G401 (cell line): ENCODE data around the gene MAB21L3. TPM values are rescaled to one million over a fixed set of nuclear protein-coding genes. Genes with fewer than 3 reads are reported as not detected.
A peak's percentile ranks its signal among the peaks of the same experiment; 100 is the strongest.
"Not testable (repeated sequence)": the region's sequence is repeated elsewhere in the genome, so short reads cannot be mapped to it uniquely, and the experiment has no call there.

Experiments
- DNase-seq: peaks from one replicate; pipeline ENCODE4 v3.0.0-alpha.2; 2015; ENCODE audit warnings: low spot score
- in situ Hi-C: cut with HindIII; loops from 2 replicates; pipeline ENCODE4 v1.10.0; 2016; ENCODE audit warnings: low sequenced_read_pairs, mixed read lengths
- total RNA-seq: library from RNA; depleted of rRNA; stranded (reverse); fragments of >200 nt; shearing (Covaris generic); gene quantifications from 2 replicates; pipeline ENCODE4 v1.2.3, GENCODE V29; 2014

MAB21L3 gene
- total RNA-seq, 1 experiment from 2014 or later, result not detected

GRCh38 chr1:116131170-116131569 lies 20.0 kb downstream of the MAB21L3 start:
- DNase-seq, result no peak
- in situ Hi-C loops, result no loop called here

- no peak for DNase-seq
- in situ Hi-C loops, result no loop called here
Measured at GRCh38 chr1:116131866-116132605, 20.8 kb downstream of the MAB21L3 start.

GRCh38 chr1:116133696-116134475 lies 22.7 kb downstream of the MAB21L3 start:
- no peak for DNase-seq
- in situ Hi-C loops, result no loop called here

DNA sequence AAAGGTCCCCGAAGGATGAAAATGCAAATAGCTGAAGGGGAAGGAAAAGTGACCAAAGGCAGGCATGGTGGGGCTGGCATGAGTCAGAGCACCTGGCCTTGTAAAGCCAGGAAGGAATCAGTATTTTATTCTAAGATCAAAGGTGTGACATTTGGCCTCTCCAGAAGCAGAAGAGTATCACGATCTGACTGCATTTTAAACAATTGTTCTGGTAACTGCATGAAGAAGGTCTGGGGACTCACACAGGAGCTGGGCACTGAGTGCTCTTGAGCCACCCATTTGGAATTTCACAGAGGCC lies 23.2 kb downstream of the MAB21L3 start:
- DNase-seq, result no peak
- in situ Hi-C loops, result no loop called here

DNA sequence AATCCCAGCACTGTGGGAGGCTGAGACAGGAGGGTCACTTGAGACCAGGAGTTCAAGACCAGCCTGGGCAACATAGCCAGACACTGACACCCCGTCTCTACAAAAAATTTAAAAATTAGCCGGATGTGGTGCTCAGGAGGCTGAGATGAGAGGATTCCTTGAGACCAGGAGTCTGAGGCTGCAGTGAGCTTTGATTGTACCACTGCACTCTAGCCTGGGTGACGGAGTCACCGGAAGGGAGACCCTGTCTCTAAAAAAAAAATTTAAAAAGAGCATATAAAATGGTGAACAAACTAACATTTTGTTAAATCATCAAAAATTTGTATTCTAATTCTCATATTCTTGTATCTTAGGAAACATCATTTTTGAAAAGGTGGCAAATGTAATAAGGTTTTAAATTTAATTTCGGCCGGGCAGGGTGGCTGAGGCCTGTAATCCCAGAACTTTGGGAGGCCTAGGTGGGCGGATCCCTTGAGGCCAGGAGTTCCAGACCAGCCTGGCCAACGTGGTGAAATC lies 27.1 kb downstream of the MAB21L3 start:
- in situ Hi-C loops, result no loop called here
- DNase-seq, result no peak

GRCh38 chr1:116139592-116140134 lies 28.5 kb downstream of the MAB21L3 start:
- in situ Hi-C loops, result no loop called here
- no peak for DNase-seq

DNA sequence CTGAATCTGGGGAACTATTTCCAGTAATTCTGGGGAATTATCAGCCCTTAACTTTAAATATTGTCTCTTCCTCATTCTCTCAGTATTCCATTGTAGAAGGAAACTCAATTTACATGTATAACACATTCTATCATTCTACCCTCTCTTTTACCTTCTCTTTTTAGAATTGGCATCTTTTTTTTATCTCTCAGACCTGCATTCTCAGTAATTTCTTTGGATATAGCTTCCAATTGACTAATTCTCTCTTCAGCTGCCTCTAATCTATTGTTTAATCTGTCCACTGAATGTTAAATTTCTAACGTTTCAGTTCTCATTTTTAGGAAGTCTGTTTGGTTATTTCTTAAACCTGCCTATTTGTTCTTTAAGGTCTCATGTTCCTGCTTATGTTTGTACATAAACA lies 33.0 kb downstream of the MAB21L3 start:
- DNase-seq, result no peak
- in situ Hi-C loops, result no loop called here

GRCh38 chr1:116146447-116147113 lies 35.4 kb downstream of the MAB21L3 start:
- in situ Hi-C loops, DNase-seq: not testable (repeated sequence)

DNA sequence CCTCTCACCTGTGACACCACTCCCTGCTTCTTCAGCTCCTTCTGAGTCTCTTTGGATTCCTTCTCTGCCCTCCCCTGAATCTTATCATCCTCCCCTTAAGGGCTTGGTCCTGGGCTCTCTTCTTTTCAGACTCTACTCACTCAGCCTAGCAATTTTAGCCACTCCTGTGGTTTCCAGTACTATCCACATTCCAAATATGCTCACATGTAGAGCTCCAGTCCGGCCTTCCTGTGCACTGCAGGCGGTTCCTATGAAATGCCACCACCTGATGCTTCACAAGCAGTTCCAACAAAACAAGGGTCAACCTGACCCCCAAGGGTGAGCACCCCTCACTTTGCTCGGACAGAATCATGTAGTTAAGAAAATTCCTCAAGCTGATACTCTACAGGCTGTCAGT lies 35.9 kb downstream of the MAB21L3 start:
- in situ Hi-C loops, result no loop called here
- DNase-seq, result no peak

DNA sequence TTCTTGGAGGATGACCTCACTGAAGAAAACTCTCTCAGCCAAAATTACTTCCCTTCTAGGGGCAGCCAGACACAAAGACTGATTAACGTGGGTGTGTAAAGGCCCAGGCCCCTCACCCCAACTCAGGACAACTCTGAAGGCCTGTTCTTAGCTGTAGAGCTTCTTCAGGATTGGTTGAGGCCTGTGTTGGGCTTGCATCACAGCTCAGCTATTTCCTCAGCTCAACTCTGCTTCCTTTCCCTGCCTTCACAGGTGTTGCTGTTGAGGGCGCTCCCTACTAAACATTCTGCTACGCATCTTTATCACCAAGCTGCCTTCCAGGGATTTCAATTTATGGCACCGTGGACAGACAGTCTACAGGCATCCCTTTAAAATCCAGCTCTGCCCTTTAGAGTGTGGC lies 36.8 kb downstream of the MAB21L3 start:
- in situ Hi-C loops, result no loop called here
- no peak for DNase-seq

DNA sequence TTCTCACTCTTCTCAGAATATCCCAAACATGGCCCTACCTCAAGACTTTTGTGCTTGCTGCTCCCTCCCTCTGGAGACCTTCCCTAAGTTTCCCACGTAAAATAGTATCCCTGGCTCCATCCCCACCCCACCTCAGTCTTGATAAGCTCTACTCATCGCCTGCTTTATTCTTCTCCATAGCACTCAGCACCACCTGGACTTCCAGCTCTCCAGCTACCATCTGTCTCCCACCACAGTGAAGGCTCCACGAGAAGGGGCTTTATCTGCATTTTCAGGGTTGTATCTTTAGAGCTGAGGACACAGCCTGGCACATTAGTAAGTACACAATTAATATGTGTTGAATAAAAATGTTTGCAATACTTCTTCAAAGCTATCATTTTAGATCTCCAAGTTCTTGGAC lies 37.8 kb downstream of the MAB21L3 start:
- in situ Hi-C loops, result no loop called here
- no peak for DNase-seq

- DNase-seq, result no peak
- in situ Hi-C loops, result no loop called here
Measured at GRCh38 chr1:116150368-116150767, 39.2 kb downstream of the MAB21L3 start.

- peak; percentile 75 for DNase-seq
- in situ Hi-C loops, result no loop called here
Measured at GRCh38 chr1:116151739-116152576, 40.8 kb downstream of the MAB21L3 start.

GRCh38 chr1:116152577-116152943 lies 41.4 kb downstream of the MAB21L3 start:
- DNase-seq, result no peak
- in situ Hi-C loops, result no loop called here

DNA sequence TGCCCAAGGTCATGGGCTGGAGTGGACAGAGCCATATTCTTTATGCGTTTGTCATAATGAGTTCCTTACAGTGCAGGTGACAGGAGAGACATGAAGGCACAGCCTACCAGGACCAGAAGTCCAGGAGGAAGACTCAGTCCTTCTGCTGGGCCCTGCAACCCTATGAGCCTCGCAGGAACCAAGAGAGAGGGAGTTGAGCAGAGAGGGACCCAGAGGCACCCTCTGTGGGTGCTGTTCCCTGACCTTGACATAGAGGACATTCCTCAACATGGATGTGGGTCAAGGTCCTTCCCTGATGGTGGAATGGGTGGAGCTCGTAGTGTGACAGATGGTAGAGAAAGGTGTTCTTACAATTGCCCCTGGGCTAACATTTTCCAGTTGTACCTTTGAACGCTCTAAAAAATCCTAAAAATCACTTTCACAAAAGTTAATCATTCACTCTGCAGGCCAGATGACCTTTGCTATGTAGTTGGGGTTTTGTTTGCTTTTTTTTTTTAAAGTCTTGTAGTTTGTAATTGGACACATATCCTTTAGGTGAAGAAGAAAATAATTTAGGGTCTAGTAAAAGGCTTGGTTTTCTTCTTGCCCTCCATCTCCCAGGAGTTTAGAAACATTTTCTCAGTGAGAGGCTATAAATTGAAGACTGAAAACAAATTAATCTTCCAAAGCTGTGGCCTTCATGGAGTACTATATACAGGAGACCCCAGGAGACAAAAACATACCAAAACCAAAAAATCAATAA lies 41.9 kb downstream of the MAB21L3 start:
- in situ Hi-C loops, result no loop called here
- DNase-seq, result no peak

GRCh38 chr1:116153692-116154031 lies 42.5 kb downstream of the MAB21L3 start:
- in situ Hi-C loops, result no loop called here

DNA sequence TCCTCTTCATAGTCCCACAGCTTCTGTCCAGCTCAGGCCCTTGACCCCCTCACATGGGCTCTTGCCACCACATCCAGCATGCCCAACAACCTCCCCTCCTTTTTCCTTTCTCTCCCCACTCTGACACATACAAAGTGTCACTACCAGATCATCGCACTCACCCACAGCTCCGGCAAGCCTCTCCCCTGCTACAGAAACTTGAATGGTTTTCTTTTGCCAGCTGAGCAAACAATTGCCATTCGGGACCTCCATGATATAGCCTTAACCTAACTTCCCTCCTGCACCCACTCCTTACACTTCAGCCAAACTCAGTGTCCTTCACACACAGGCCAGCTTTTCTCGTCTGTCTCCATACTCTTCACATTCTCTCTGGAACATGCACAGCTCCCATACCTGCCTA lies 43.3 kb downstream of the MAB21L3 start:
- in situ Hi-C loops, result no loop called here
- DNase-seq, result no peak

More at GRCh38 chr1:116153692-116154031, 42.5 kb downstream of the MAB21L3 start:
- no peak for DNase-seq

DNA sequence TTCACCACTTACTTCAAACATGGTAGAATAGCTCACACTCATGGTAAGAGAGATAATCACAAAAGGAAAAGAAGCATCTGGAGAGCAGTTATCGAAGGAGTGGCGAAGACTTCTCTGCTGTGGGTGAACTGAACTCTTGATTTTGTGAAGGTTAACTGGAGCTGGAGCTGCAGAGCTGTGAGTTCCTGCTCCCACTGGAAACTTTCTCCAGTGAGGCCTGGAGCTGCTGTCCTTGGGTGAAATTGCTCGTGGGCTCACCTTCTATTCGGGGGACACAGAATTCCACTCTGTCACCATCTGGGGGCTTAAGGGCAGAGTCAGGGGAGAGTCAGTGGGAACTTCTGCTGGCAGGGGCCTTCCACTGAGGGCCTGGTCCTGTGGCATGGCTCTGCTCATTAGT lies 45.9 kb downstream of the MAB21L3 start:
- in situ Hi-C loops, result no loop called here
- DNase-seq, result no peak

DNA sequence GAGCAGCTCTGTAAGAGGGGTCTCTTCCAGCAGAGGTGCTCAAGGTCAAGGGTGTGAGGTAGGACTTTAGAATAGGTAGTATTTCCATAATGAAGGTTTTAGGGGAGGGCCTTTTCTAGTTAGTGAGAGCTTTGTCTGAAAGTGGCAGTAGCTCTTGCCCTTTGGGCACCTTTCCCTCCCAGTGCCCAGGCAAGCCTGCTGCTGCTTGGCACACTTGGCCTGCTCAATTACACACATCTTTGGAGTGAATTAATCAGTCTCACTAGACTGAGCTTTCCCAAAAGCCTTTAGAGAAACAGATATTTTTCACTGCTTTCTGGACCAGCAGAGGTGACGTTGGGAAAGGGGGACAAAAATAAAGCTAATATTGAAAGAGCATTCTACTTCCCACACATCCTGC lies 48.0 kb downstream of the MAB21L3 start:
- in situ Hi-C loops, result no loop called here

More for the DNA sequence above, 48.0 kb downstream of the MAB21L3 start:
- no peak for DNase-seq
